Testis (tissue), 2 donors: ENCODE data around the gene CFAP20DC.

Experiments
- CTCF ChIP-seq, 3 experiments: fragments of 450-650 bp in 2 of 3; fragments of 200-600 bp in 1 of 3; sonication (generic) in 1 of 3; IDR thresholded peaks; one replicate each; pipeline ENCODE4 v1.5.1; 2016 to 2019; ENCODE audit warnings: antibody characterized with exemption in 3 of 3, mild to moderate bottlenecking in 2 of 3, moderate library complexity in 1 of 3
- POLR2A ChIP-seq: fragments of 450-650 bp; IDR thresholded peaks from one replicate; pipeline ENCODE4 v1.6.1; 2017; ENCODE audit warnings: antibody characterized with exemption, mild to moderate bottlenecking, moderate library complexity

DNA sequence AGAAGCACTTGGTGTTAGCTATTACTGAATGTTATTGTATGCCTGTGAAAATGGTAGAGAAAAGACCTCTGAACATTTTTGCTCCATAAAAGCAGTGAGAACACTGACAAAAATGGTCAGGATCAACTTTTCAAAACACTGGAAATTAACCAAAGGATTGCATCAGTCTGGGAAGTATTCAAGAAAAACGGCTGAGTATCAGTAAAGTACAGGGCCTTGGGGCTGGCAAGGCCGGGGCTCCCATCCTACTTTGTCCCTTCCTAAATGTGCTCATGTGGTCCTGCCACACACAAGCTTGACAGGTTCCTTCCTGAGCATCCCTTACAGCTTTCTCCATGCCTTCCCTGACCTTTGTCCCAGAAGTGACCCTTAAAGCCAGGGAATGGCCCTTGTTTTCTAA lies 84.0 kb downstream of the CFAP20DC start:
- TF ChIP-seq CTCF (IDR thresholded peaks at IDR 0.05), result no peak
- TF ChIP-seq POLR2A, result no peak
